Measurements from ENCODE around the gene WIPI1.
"Not testable (repeated sequence)": the region's sequence is repeated elsewhere in the genome, so short reads cannot be mapped to it uniquely, and the experiment has no call there.

WIPI1 gene

GRCh38 chr17:68379177-68379510, 78.2 kb downstream of the WIPI1 start:
- no peaks in the 10 kb centered on the region for H3K36me3 ChIP-seq (ENCODE audit: control insufficient read depth in 1 of 2, insufficient read depth in 2 of 2, low read length in 2 of 2)
- no peaks in the 10 kb centered on the region for H3K27me3 ChIP-seq (ENCODE audit: control insufficient read depth in 1 of 2, insufficient read depth in 2 of 2, low read length in 2 of 2)
- H3K4me3 ChIP-seq (ENCODE audit: low read depth in 1 of 2, low read length in 2 of 2) = no peak overlapping the region
- peaks cover 11 to 20% of the 10 kb centered on the region in 2 donors for H3K4me1 ChIP-seq (ENCODE audit: control insufficient read depth in 1 of 2, insufficient read depth in 2 of 2, low read length in 2 of 2)
- H3K27ac ChIP-seq (ENCODE audit: low read depth, low read length) = peak overlapping the region; percentile 76
- no peaks in the 10 kb centered on the region for H3K9me3 ChIP-seq (ENCODE audit: control insufficient read depth in 1 of 2, low read length in 2 of 2)
- no peak overlapping the region for H3K9ac ChIP-seq (ENCODE audit: low read depth in 1 of 2, low read length in 2 of 2)

GRCh38 chr17:68378268-68379176, 78.8 kb downstream of the WIPI1 start:
- Histone ChIP-seq H3K36me3 (ENCODE audit: control insufficient read depth in 1 of 2, insufficient read depth in 2 of 2, low read length in 2 of 2) (no peaks in the 10 kb centered on the region), H3K9me3 (ENCODE audit: control insufficient read depth in 1 of 2, low read length in 2 of 2) (no peaks in the 10 kb centered on the region), H3K9ac (ENCODE audit: low read depth in 1 of 2, low read length in 2 of 2) (no peak overlapping the region), H3K4me3 (ENCODE audit: low read depth in 1 of 2, low read length in 2 of 2) (no peak overlapping the region), H3K27me3 (ENCODE audit: control insufficient read depth in 1 of 2, insufficient read depth in 2 of 2, low read length in 2 of 2) (no peaks in the 10 kb centered on the region), H3K4me1 (ENCODE audit: control insufficient read depth in 1 of 2, insufficient read depth in 2 of 2, low read length in 2 of 2) (peaks cover 10 to 14% of the 10 kb centered on the region in 2 donors), H3K27ac (ENCODE audit: low read depth, low read length) (peak overlapping the region; percentile 76)

DNA sequence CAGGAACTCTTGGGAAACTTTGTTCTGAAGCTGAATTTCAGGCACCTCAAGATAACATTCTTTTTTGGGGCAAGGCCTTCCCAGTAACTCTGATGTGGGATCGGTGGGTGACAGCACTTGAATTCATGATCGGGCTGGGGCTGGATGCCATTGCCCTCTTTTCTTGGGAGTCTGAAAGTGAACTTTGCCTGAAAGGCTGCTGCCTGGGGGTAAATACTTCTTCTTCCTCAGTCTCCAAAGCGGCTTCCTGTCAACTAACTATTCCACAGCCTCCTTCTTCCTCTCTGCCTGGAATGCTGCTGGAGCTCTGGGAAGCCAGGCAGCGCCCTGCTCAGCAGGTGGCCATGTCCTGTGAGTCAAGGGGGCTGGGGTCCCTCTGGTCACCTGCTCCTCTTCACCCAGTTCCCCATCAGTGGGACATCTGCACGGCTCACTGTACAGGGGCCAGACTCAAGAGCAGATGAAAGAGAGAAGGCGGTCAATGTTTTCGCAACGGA, 79.5 kb downstream of the WIPI1 start:
- Histone ChIP-seq H3K9me3 (ENCODE audit: control insufficient read depth in 1 of 2, low read length in 2 of 2) (no peaks in the 10 kb centered on the region), H3K4me3 (ENCODE audit: low read depth in 1 of 2, low read length in 2 of 2) (no peak overlapping the region), H3K9ac (ENCODE audit: low read depth in 1 of 2, low read length in 2 of 2) (no peak overlapping the region), H3K36me3 (ENCODE audit: control insufficient read depth in 1 of 2, insufficient read depth in 2 of 2, low read length in 2 of 2) (no peaks in the 10 kb centered on the region), H3K27me3 (ENCODE audit: control insufficient read depth in 1 of 2, insufficient read depth in 2 of 2, low read length in 2 of 2) (no peaks in the 10 kb centered on the region), H3K27ac (ENCODE audit: low read depth, low read length) (peak overlapping the region; percentile 75), H3K4me1 (ENCODE audit: control insufficient read depth in 1 of 2, insufficient read depth in 2 of 2, low read length in 2 of 2) (peaks cover 5 to 10% of the 10 kb centered on the region in 2 donors)

GRCh38 chr17:68376178-68376577, 81.1 kb downstream of the WIPI1 start:
- not testable (repeated sequence) for H3K27me3 ChIP-seq (ENCODE audit: control insufficient read depth in 1 of 2, insufficient read depth in 2 of 2, low read length in 2 of 2); H3K36me3 ChIP-seq (ENCODE audit: control insufficient read depth in 1 of 2, insufficient read depth in 2 of 2, low read length in 2 of 2); H3K9ac ChIP-seq (ENCODE audit: low read depth in 1 of 2, low read length in 2 of 2); H3K4me1 ChIP-seq (ENCODE audit: control insufficient read depth in 1 of 2, insufficient read depth in 2 of 2, low read length in 2 of 2); H3K27ac ChIP-seq (ENCODE audit: low read depth, low read length); H3K4me3 ChIP-seq (ENCODE audit: low read depth in 1 of 2, low read length in 2 of 2); H3K9me3 ChIP-seq (ENCODE audit: control insufficient read depth in 1 of 2, low read length in 2 of 2)

DNA sequence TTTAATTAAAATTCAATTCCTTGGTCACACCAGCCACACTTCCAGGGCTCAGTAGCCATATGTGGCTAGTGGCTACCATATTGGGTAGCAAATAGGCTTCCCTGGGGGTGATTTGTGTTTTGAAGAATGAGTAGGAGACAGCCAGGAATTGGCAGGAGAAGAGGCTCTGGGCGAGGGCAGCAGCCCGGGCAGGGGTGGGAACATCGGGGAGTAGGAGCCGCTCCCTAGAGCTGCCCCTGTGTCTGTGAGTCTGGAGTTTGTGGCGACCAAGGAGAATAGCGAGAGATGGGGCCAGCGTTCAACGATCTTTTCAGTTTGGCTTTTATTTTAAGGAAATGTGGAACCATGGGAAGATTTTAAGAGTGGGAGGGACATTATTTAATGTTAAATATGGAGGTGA, 81.7 kb downstream of the WIPI1 start:
- Histone ChIP-seq H3K27me3 (ENCODE audit: control insufficient read depth in 1 of 2, insufficient read depth in 2 of 2, low read length in 2 of 2) (no peaks in the 10 kb centered on the region), H3K4me1 (ENCODE audit: control insufficient read depth in 1 of 2, insufficient read depth in 2 of 2, low read length in 2 of 2) (peaks cover under 1 to 10% of the 10 kb centered on the region in 2 donors), H3K4me3 (ENCODE audit: low read depth in 1 of 2, low read length in 2 of 2) (no peak overlapping the region), H3K9ac (ENCODE audit: low read depth in 1 of 2, low read length in 2 of 2) (no peak overlapping the region), H3K27ac (ENCODE audit: low read depth, low read length) (no peak overlapping the region), H3K36me3 (ENCODE audit: control insufficient read depth in 1 of 2, insufficient read depth in 2 of 2, low read length in 2 of 2) (no peaks in the 10 kb centered on the region), H3K9me3 (ENCODE audit: control insufficient read depth in 1 of 2, low read length in 2 of 2) (no peaks in the 10 kb centered on the region)
